ELR (cell line): ENCODE measurements around the gene EPHB2.
A peak's percentile ranks its signal among the peaks of the same experiment; 100 is the strongest.
"Not testable (repeated sequence)": the region's sequence is repeated elsewhere in the genome, so short reads cannot be mapped to it uniquely, and the experiment has no call there.

Experiments
- DNase-seq: peaks from one replicate; pipeline ENCODE4 v3.0.0-alpha.2; 2015; ENCODE audit warnings: low read depth

The EPHB2 gene

DNA sequence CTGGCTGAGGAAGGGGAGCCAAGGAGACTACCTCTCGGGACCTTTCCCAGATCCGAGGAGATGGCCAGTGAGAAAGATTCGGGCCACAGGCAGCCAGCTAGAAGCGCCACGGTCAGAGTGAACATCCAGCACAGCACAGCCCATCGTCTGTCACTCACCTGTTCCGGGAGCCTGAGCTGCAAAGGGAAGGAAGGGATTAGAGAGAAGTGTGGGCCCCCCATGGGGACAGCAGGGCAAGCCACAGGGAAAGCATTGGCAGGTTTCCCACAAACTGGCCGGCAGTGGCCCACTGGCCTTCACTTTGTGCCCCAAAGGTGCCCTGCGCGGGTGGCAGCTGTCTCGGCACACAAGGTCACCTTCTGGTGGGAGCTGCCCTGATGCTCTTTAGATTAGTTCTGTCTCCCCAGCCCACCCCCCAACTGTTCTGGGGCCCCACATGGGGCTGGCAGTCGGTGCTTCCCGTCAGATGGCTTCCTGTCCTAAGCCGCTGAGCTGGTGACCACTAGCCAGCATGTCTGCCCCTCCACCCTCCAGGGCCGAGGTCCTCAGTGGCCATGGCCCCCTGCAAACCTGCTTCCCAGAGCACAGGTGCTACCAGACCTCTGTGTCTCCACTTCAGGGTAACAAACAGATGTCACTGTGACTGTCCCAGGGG, 205.3 kb downstream of the EPHB2 start:
- no peak for DNase-seq

DNA sequence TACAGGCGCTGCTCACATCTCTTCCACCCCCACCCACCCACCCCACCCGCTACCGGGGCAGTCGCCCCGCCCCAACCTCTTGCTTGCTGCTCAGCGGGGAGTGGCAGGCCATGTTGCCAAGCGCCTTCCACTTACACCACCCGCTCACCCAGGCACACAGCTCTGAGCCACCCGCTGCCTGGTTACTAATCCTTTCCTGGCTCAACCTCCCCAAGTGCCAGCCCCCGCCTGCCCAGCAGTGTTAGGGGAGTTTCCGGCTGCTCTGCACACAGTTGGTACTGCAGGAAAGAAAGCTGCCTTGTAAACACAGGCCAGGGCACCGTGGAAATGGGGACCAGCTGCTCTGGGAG, 205.8 kb downstream of the EPHB2 start:
- DNase-seq = no peak

DNA sequence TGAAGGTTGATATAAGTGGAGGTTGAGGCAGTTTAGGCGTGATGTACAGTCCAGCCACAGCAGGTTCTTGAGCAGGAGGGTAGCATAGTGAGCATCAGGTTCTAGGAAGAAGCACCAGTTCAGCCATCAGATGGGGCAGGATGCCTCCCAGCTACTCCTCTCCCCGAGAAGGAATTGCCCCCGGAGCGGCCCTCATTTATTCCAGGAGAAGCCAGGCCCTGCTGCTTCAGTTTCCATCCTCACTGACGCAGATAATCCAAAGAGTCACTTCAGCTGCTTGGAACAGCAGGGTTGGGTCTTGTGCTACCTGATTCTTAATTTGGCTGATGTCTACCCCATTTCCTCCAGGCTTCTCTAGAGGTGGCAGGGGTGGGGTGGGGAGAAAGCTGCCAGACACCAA, 207.3 kb downstream of the EPHB2 start:
- no peak for DNase-seq

DNA sequence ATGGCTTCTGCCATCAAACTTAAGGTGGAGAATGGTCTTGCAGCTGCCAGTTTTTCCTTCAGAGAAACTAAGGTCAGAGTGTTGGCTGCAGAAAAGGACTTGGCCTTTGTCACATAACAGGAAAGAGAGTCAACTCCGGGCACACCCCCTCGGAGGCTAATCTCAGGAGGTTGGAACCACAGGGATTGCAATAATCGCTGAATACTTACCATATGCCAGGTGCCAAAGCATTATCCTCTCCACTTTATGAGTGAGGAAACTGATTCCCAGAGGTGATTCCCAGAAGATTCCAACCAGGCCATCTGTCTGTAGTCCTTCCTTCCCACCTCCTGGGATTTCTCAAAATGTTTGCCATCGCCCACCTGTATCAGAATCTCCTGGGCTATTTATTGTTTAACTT, 208.0 kb downstream of the EPHB2 start:
- DNase-seq = no peak

DNA sequence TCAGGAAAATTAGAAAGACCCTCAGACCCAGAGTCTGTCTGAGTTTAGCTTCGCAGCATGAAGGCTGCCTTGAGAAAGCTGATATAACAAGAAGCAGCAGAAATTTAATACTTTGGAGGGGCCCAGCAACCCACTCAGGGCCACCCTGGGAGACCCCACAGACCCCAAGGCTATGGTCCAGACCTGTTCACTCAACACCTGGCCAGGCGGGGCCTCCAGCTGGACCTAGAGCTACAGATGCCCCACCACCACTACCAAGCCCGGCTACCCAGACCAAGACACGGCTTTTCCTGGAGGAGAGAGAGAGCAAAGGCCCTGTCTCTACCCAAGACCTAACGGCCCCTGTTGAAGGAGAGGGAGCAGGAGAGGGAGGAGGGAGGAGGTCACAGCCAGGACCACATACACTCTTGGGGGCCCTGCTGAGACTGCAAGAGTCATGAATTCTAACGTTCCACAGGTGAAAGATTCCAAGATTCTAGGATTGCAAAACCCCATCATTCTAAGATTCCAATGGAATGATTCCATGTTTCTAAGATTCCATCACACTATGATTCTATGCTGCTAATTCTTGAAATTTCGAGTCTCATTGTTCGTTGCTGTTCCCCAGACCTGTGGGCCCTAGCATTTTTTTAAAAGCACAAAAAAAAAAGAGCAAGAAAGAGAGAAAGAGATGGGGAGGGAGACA, 208.8 kb downstream of the EPHB2 start:
- DNase-seq = peak; percentile 20

DNA sequence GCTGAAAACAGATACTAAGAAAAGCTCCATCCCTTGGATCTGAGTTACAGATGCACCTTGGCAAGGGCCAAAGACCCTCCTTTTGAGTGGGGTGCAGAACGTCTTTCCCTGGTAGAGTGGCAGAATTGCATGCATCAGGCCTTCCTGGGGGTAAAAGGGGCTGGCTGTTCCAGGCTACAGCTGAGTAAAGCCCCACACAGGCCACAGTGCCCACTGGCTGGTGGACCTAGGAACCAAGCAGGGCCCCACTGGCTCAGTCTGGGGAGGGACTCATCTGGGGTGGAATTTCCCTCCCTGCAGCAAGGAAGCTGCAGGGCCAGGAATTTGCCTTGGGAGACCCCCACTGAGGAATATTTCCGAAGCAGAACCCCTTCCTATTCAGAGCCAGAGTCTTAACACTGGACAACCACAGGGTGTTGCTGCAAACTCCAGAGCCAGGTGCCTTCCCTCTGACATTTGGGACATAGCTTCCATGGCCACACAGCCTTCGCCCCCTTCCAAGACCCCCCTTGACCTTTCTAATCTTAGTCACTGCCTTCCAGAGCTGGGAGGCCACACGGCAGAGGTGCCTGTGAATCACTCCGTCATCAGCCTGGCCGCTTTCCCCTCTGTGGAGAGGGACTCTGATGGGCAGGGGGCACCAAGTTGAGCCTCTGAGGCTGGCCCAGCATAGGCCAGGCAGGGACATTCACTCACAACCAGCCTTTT, 209.5 kb downstream of the EPHB2 start:
- DNase-seq = no peak

DNA sequence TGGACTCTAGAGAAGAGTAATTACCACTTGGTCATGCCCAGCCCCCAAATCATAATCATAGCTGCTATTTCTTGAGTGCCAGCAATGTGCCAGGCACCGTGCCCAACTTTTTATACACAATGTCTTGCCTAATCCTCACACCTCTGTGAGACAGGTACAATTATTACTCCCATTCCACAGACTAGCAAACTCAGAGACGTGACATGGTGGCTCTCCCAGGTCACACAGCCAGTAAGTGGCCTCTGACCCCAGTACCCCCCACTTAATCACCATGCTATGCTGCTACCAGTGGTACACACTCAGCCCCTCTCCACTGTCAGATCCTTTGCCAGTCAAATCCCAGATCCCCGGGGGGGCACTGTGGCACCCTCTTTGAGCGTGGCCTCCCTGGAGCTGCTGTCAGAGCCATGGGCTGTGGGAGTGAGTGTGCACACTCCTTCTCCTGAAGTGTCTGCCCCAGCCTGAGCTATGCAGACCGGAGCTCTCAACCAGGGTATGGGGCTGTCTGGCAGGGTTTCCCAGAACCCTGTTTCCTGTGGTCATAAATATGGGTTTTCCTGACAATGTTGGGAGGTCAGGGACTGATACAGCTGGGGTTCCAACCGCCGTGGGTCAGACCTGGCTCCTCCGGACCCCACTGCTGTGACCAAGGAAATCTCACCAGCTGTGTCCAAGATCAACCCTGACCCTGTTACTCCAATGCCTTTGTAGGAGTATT, 210.3 kb downstream of the EPHB2 start:
- DNase-seq = no peak

DNA sequence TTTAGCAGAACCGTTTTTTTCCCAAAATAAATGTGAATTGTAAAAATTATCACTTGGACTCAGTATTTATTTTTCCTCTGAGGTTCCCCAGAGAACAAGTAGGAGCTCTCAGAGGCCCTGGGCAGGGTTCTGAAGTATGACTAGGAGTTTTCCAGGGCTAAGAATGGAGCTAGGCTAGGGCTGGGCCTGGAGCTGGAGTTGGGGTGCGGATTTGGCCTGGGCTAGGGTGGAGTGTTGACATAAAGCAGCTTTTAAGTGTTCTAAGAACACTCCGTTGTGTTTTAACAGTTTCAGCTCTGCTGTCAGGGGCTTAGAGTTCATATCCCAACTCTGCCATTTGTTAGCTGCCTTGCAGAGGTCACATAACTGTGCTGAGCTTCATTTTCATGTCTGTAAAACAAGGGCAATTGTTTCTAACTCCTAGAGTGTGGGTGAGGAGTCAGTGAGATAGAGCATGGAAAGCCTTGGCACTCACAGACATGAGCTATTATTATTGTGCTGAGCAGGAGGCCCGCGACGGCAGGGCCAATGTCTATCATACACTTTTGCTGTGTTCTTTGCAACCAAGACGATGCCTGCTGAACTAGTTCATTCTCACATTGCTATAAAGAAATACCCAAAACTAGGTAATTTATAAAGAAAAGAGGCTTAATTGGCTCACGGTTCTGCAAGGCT, 210.9 kb downstream of the EPHB2 start:
- DNase-seq = no peak

DNA sequence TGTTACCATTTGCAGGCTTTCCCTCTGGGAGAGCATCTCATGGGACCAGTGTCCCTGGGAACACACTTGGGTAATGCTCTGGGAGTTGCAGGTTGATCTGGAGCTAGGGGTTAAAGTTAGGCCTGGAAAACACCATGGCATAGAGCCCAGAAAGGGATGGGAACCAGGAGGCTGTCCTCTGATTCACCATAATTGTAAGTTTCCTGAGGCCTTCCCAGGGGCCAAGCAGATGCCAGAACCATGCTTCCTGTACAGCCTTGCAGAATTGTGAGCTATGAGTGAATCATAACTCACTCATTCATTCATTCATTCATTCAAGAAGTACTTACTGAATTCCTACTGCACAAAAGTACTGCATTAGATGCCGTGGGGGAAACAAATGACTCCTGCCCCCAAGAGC, 212.0 kb downstream of the EPHB2 start:
- DNase-seq = peak; percentile 33

DNA sequence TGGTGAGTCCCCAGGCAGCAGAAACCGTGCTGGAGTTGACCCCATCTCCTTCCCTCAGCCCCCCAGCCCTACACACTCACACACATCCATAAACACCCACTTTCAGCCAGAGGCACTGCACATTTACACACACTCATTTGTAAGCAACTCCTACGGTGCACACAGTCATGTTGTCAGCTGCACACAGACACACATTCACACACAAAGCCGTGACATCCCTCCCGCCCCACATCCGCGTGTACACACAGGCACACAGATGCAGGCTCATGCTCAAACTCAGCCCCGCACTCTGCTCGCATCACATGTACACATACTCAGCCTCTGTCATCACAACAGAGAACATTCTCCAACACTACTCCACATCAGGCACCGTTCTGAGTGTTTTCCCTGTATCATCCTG, 214.5 kb downstream of the EPHB2 start:
- peak; percentile 21 for DNase-seq

DNA sequence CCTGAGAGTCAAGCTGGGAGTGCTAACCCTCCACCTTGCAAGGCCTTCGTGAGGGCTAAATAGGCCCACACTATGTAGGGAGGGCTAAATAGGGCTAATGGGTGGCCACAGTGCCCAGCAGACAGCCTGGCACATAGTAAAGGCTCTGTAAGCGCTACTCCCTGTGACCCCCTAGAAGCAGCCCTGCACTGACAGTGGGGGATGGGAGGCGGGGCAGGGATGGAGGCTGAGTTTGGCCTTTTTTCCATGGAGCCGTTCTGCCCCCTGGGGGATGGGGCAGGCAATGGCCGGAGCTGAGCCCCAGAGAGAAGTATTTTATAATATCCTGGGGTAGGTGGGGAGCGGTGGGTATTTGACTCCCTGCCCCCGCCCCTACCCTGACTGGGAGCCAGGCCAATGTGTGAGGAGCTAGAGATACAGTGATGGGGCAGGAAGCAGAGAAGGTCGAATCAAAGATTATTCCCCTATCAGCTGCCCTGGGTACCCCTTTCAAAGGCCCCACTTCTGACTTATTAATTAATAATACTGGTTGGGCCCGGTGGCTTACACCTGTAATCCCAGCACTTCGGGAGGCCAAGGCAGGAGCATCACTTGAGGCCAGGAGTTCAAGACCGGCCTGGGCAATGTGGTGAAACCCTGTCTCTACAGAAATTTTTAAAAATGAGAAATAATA, 219.7 kb downstream of the EPHB2 start:
- peak; percentile 63 for DNase-seq

DNA sequence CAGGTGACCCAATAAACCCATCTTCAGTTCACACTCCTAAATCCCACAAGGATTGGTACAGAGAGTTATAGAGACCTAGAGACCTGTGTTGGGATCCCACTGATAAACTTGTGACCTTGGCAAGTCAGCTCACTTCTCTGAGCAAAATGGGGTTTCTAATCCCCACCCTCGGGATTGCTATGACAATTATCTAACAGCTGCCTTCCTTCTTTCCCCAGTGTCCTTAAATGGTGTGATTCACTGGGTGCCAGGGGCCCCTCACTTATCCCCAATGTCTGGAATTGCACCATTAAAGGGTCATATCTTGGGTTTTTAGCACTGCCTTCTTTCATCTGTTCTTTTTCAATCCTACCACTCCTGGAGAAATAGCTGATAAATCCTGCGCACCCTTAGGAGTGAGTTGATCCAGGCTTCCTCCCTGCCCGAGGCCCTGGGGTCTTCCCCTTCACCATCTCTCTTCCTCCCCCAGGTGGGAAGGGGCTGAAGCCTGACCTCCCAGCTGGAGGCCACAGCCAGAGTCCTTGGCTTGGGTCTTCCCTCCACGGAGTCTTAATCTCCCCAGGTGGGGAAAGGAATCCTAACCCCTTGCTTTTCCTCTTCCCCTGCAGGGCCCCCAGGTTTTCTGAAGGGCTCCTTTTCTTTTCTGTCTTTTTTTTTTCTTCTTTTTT, 222.3 kb downstream of the EPHB2 start:
- DNase-seq = no peak

DNA sequence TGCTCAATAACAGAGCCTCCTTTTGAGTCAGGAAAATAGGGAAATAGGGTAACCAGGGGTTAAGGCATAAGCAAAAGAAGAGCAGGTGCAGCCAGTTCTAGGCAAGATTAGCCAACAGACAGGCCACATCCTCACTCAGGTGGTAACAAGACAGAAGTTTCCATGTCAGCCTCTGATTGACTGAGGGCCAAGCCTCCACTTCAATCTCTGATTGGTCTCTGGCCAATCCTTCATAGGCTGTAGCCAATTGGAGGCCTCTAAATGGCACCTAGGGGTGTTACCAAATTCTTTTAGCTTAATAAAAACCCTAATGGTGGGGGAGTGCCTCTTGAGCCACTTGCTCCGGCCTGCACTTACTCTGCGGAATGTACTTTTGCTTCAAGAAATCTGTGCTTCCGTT, 224.8 kb downstream of the EPHB2 start:
- no peak for DNase-seq

DNA sequence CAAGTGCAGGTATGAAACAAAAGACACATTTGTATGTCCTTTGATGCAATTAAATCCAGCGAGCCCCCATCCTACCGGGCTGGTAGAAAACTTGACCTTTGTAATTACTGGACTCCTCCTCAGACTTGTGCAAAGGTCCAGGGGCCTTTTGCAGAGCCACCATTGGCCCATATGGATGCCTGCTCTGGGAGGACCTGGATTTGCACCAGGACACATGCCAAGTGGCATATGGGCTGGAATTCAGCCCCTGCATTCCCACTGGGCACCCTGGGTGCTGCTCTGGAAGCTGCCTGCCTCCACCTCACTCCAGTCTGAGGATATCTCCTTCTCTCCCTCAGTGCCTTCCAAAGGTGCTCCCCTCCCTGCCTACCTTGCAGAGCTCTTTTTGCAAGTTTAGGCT, 226.0 kb downstream of the EPHB2 start:
- DNase-seq = no peak

DNA sequence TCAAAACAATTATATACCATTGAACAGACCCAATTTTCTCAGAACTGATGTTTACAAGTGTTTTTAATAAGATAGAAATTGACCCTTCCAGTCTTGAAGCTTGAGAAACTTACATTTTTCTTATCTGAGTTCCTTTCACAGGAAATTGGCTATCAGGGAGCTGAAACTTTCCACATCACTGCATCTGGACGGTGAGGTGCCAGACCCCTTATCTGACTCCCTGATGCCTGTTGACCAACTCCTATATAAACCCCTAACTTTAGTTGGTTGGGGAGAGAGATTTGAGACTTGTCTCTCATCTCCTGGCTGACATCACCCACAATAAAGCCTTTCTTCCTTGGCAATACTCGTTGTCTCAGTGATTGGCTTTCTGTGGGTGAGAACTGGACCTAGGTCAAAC, 230.6 kb downstream of the EPHB2 start:
- DNase-seq = no peak

DNA sequence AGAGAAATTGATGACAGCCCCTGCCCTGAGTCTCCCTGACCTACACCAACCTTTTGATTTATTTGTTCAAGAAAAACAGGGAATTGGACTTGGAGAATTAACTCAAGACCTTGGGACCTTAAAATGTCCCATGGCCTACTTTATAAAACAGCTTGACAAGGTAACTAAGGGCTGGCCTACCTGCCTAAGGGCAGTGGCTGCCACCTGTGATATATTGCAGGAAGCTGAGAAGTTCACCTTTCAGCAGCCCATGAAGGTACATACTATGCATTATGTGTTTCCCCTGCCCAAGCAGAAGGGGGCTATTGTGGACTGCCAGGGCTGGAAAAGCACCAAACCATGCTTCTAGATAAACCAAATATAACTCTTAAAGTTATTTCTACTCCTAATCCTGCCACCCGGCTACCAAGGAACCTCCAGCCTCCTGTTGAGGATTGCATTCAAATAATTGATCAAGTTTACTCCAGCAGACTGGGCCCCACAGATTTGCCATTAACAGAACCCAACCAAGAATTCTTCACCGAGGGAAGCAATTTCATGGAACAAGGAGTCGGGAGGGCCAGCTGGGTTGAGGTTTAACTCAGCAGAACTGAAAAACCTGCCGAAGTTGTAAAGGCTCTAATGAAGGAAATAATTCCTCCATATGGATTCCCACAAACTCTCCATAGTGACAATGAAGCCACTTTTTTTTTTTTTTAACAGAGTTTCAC, 233.9 kb downstream of the EPHB2 start:
- DNase-seq = no peak

DNA sequence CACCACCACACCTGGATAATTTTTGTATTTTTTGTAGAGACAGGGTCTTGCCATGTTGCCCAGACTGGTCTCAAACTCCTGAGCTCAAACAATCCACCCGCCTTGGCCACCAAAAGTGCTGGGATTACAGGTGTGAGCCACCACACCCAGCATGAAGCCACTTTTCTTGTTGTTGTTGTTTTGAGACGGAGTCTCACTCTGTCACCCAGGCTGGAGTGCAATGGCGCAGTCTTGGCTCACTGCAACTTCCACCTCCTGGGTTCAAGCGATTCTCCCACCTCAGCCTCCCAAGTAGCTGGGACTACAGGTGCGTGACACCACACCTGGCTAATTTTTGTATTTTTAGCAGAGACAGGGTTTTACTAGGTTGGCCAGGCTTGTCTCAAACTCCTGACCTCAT, 234.5 kb downstream of the EPHB2 start:
- not testable (repeated sequence) for DNase-seq

DNA sequence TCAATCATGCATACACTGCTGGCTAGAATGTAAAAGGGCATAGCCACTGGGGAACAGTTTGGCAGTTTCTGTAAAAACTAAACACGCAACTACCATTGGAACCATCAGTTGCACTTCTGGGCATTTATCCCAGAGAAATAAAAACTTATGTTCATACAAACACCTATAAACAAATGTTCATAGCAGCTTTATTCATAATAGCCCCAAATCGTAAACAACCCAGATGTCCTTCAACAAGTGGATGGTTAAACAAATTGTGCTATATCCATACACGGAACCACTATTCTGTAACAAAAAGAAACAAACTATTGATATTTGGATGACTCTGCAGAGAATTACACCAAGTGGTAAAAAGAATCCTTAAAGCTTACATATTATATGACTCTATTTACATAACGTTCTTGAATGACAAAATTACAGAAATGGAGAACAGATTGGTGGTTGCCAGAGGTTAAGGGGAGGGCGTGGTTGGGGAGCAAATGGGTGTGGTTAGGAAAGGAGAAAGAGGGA, 239.2 kb downstream of the EPHB2 start:
- no peak for DNase-seq

DNA sequence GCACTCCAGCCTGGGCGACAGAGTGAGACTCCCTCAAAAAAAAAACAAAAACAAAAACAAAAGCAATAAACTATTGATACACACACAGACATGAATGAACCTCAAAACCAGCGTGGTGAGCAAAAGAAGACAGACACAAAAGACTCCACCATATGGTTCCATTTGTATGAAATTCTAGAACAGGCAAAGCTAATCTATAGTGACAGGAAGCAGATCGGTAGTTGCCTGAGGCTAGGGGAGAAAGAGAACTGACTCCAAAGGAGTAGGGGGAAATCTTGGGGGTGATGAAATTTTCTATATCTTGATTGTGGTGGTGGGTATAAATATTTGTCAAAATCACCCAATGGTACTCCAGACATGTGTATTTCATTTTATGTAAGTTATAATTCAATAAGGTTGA, 241.2 kb downstream of the EPHB2 start:
- no peak for DNase-seq

DNA sequence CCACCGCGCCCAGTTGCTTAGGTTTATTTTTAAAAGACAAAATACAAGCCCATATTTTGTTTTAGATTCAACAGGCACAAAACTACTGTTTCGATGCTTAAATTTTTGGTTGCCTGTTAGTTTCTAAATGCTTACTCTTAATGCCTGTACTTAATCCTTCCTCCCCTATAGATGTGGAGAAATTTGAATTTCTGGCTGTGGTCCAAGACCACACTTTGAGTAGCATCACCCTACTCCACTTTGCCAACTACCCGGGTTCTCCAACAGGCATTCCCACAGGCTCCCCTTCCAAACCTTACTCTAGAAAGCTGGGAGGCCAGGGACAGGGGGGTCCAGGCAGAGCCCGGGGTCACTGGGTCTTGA, 242.0 kb downstream of the EPHB2 start:
- DNase-seq = no peak
